Neural progenitor cell (in vitro differentiated cells): ENCODE measurements around the gene SLC36A2.

Experiments
- EZH2 ChIP-seq: fragments of 200-600 bp; sonication (generic); IDR thresholded peaks from 2 replicates; pipeline ENCODE4 v1.6.1; 2017; ENCODE audit warnings: antibody characterized with exemption, mild to moderate bottlenecking, moderate library complexity
- EZH2phosphoT487 ChIP-seq: fragments of 200-600 bp; sonication (generic); IDR thresholded peaks from 2 replicates; pipeline ENCODE4 v1.6.1; 2017; ENCODE audit warnings: antibody characterized with exemption
- TF ChIP-seq, protein P1 (sequence below): fragments of 200-600 bp; sonication (generic); IDR thresholded peaks from 2 replicates; pipeline ENCODE4 v1.5.1; 2017; ENCODE audit warnings: antibody characterized with exemption, mild to moderate bottlenecking

DNA sequence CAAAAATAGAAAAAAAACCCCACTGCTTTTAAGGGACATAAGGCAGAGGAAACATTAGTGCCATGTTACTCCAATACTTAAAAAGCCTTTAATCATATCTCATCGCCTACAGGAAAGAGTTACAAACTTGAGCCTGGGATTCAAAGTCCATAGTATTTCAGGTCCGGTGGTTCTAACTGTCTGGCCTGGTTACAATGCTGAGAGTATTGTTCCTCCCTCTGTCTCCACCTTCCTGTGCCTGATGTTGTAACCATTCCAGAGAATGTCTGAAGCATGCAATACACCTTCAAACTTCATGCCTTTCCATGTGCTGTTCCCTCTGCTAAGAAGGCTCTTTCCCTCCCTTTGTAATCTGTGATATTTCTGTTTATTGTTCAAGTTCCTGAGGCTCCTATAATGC lies 41.6 kb upstream of the SLC36A2 start:
- TF ChIP-seq, protein P1, sequence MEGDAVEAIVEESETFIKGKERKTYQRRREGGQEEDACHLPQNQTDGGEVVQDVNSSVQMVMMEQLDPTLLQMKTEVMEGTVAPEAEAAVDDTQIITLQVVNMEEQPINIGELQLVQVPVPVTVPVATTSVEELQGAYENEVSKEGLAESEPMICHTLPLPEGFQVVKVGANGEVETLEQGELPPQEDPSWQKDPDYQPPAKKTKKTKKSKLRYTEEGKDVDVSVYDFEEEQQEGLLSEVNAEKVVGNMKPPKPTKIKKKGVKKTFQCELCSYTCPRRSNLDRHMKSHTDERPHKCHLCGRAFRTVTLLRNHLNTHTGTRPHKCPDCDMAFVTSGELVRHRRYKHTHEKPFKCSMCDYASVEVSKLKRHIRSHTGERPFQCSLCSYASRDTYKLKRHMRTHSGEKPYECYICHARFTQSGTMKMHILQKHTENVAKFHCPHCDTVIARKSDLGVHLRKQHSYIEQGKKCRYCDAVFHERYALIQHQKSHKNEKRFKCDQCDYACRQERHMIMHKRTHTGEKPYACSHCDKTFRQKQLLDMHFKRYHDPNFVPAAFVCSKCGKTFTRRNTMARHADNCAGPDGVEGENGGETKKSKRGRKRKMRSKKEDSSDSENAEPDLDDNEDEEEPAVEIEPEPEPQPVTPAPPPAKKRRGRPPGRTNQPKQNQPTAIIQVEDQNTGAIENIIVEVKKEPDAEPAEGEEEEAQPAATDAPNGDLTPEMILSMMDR: no peak
- TF ChIP-seq EZH2phosphoT487 (no peak), EZH2 (no peak)
